HCT116 (cell line): ENCODE data around the gene BBIP1. TPM values are rescaled to one million over a fixed set of nuclear protein-coding genes. Genes with fewer than 3 reads are reported as not detected.
"Not testable (repeated sequence)": the region's sequence is repeated elsewhere in the genome, so short reads cannot be mapped to it uniquely, and the experiment has no call there.

Experiments
- ATAC-seq: fragments of 200-7000 bp; cut with Tn5 transposase; 2 replicates; pipeline ENCODE4 v1.9.1; 2020; ENCODE audit warnings: mild to moderate bottlenecking, moderate library complexity
- BruUV-seq: library from RNA; stranded (reverse); fragments of 400-500 nt; replicated peaks from 2 replicates; lab custom pipeline; 2021; lab: Mats Ljungman, UMichigan
- CTCF ChIA-PET: fragments of 300-600 bp; sonication (Branson Sonifier 250); formaldehyde crosslinking; loops from one replicate; lab custom pipeline; 2021; ENCODE audit warnings: antibody characterized with exemption; lab: Charles Lee
- POLR2A ChIA-PET: fragments of 300-600, 350-600 bp; sonication (Branson Sonifier 250); formaldehyde crosslinking; loops from one replicate; lab custom pipeline; 2021; ENCODE audit warnings: antibody characterized with exemption; lab: Charles Lee
- RAD21 ChIA-PET, 2 experiments: fragments of 300-600 bp; sonication (Branson Sonifier 250); formaldehyde crosslinking; loops; one replicate each; lab custom pipeline; 2023; ENCODE audit warnings: low total read pairs in 2 of 2; ENCODE audit not compliant: uncharacterized antibody in 2 of 2, unreplicated experiment in 2 of 2, low non-redundant PET in 1 of 2; lab: Charles Lee
- DNase-seq: peaks from one replicate; pipeline ENCODE4 v3.0.0-alpha.2; 2010; ENCODE audit warnings: low read depth, low spot score
- H2AFZ ChIP-seq: fragments of 200-600 bp; shearing (Covaris generic), sonication (generic); 2 replicates; pipeline ENCODE4 v1.6.1; 2017; ENCODE audit warnings: low read depth, mixed run types, mixed read lengths, antibody characterized with exemption, low read length; ENCODE audit not compliant: poor library complexity, severe bottlenecking
- H3K27ac ChIP-seq: 2 replicates; pipeline ENCODE4 v1.5.1; 2012; ENCODE audit warnings: low read depth, low read length
- H3K27me3 ChIP-seq: fragments of 200-600 bp; sonication (generic); 2 replicates; pipeline ENCODE4 v1.6.1; 2016; ENCODE audit warnings: mixed run types, low read length, mixed read lengths; ENCODE audit not compliant: insufficient read depth
- H3K36me3 ChIP-seq, 2 experiments: fragments of 200-500 bp in 1 of 2; fragments of 200-600 bp in 1 of 2; sonication (Bioruptor generic) in 1 of 2; sonication (generic) in 1 of 2; 2 replicates each; pipeline versions ENCODE4 v1.5.1 to v1.6.1; 2014 to 2016; ENCODE audit warnings: low read length in 2 of 2, inconsistent platforms in 1 of 2, mixed read lengths in 1 of 2, mixed run types in 1 of 2; ENCODE audit not compliant: insufficient read depth in 2 of 2, control insufficient read depth in 1 of 2
- H3K4me1 ChIP-seq, 2 experiments: fragments of 200-600 bp in 1 of 2; sonication (generic) in 1 of 2; 2 replicates each; pipeline versions ENCODE4 v1.5.1 to v1.6.1; 2012 to 2017; ENCODE audit warnings: low read length in 2 of 2, inconsistent platforms in 1 of 2, mild to moderate bottlenecking in 1 of 2, mixed read lengths in 1 of 2, mixed run types in 1 of 2, moderate library complexity in 1 of 2; ENCODE audit not compliant: insufficient read depth in 2 of 2, control insufficient read depth in 1 of 2
- H3K4me2 ChIP-seq: fragments of 200-600 bp; sonication (generic); 2 replicates; pipeline ENCODE4 v1.6.1; 2017; ENCODE audit warnings: mixed run types, low read length, mixed read lengths
- H3K4me3 ChIP-seq, 2 experiments: fragments of 200-600 bp in 1 of 2; sonication (generic) in 1 of 2; replicated peaks in 1 of 2; 2 replicates each; pipeline ENCODE4 v1.5.1; 2011 to 2016; ENCODE audit warnings: low read length in 2 of 2, control low read depth in 1 of 2, low read depth in 1 of 2, mild to moderate bottlenecking in 1 of 2, mixed read lengths in 1 of 2, mixed run types in 1 of 2
- H3K79me2 ChIP-seq: fragments of 200-600 bp; sonication (generic); 2 replicates; pipeline ENCODE4 v1.6.1; 2017; ENCODE audit warnings: mild to moderate bottlenecking, mixed run types, low read length, moderate library complexity, mixed read lengths; ENCODE audit not compliant: insufficient read depth
- H3K9ac ChIP-seq: fragments of 200-600 bp; sonication (generic); 2 replicates; pipeline ENCODE4 v1.6.1; 2016; ENCODE audit warnings: low read length, mixed read lengths
- H3K9me2 ChIP-seq: fragments of 200-600 bp; sonication (generic), shearing (Covaris generic); 2 replicates; pipeline ENCODE4 v1.6.1; 2017; ENCODE audit warnings: mixed run types, mild to moderate bottlenecking, moderate library complexity; ENCODE audit not compliant: insufficient read depth
- H3K9me3 ChIP-seq, 2 experiments: fragments of 200-500 bp in 1 of 2; fragments of 200-600 bp in 1 of 2; sonication (Bioruptor generic) in 1 of 2; sonication (generic) in 1 of 2; 2 replicates each; pipeline ENCODE4 v1.6.1; 2014 to 2017; ENCODE audit warnings: low read length in 2 of 2, mixed read lengths in 2 of 2, inconsistent platforms in 1 of 2, low read depth in 1 of 2, mild to moderate bottlenecking in 1 of 2, mixed run types in 1 of 2, moderate library complexity in 1 of 2; ENCODE audit not compliant: control insufficient read depth in 1 of 2, insufficient read depth in 1 of 2
- H4K20me1 ChIP-seq: fragments of 200-600 bp; sonication (generic), shearing (Covaris generic); 2 replicates; pipeline ENCODE4 v1.6.1; 2017; ENCODE audit warnings: mixed run types, mild to moderate bottlenecking, moderate library complexity; ENCODE audit not compliant: insufficient read depth
- CBX3 ChIP-seq: IDR thresholded peaks from 2 replicates; pipeline ENCODE4 v1.6.1; 2012; ENCODE audit warnings: low read depth
- ELF1 ChIP-seq: IDR thresholded peaks from 2 replicates; pipeline ENCODE4 v1.6.1; 2012; ENCODE audit warnings: low read depth, borderline replicate concordance
- FOSL1 ChIP-seq: IDR thresholded peaks from 2 replicates; pipeline ENCODE4 v1.6.1; 2012; ENCODE audit warnings: low read depth
- MAX ChIP-seq: IDR thresholded peaks from 2 replicates; pipeline ENCODE4 v1.6.1; 2012
- SP1 ChIP-seq: IDR thresholded peaks from 2 replicates; pipeline ENCODE4 v1.6.1; 2012; ENCODE audit warnings: low read depth
- intact Hi-C: fragments of 100-400 bp; cut with micrococcal nuclease; formaldehyde crosslinking; loops from 2 replicates; pipeline ENCODE4 v1.10.0; 2022
- total RNA-seq: library from RNA; stranded (reverse); gene quantifications from one replicate; pipeline ENCODE4 v1.2.1, GENCODE V29; 2021; ENCODE audit not compliant: unreplicated experiment

The BBIP1 gene
- total RNA-seq, 1 experiment from 2014 or later = 38.9 TPM

DNA sequence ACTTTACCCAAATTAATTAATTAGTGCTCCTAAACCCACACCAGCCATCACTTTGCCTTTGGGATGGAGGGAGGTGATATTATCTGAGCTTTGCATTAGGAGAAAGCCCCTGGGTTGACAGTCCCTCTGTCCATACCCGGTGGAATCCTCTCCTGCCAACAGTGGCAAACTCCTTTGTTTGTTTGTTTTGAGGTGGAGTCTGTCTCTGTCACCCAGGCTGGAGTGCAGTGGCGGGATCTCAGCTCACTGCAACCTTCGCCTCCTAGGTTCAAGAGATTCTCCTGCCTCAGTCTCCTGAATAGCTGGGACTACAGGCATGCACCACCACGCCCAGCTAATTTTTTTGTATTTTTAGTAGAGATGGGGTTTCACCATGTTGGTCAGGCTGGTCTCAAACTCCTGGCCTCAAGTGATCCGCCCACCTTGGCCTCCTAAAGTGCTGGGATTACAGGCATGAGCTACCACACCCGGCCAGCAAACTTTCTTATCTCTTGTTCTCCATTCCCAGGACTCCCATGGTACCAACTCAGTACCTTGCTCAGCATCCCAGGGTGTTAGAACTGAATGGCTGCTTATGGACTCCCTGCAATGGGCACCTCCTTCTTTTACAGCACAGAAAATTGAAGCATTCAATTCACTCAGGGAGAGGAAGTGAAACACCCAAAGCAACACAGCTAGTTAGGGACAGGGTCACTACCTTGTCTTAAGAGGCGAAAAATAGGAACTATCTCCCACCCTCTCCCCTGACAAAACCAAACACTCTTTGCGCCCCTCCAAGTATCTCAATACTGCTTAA is 51.8 kb downstream of the BBIP1 start:
- H3K79me2 ChIP-seq, H3K27me3 ChIP-seq, DNase-seq, H3K9me3 ChIP-seq, H3K4me2 ChIP-seq, H3K36me3 ChIP-seq, H4K20me1 ChIP-seq, H3K27ac ChIP-seq, ATAC-seq, CTCF ChIA-PET, BruUV-seq, H3K9me2 ChIP-seq, H3K4me3 ChIP-seq, POLR2A ChIA-PET, H3K9ac ChIP-seq, intact Hi-C loops: not testable (repeated sequence)
- peaks cover 16 to 28% of the 10 kb centered on the region in 2 experiments for H3K4me1 ChIP-seq
- peak overlapping the region; percentile 59 for H2AFZ ChIP-seq
- RAD21 ChIA-PET = interaction anchor here in 1 of 2 experiments (0.6 kb wide), 1 partner anchor 44 kb away, joined by 4 read pairs; no protein-coding TSS in a partner anchor

- H3K4me1 ChIP-seq = peaks cover 11 to 22% of the 10 kb centered on the region in 2 experiments
Observed at GRCh38 chr10:110865809-110866482, 53.0 kb downstream of the BBIP1 start.

More at GRCh38 chr10:110865809-110866482, 53.0 kb downstream of the BBIP1 start:
- Histone ChIP-seq H3K9me3 (no peaks in the 10 kb centered on the region), H3K27ac (no peak overlapping the region), H3K4me2 (peak overlapping the region; percentile 63), H3K36me3 (no peaks in the 10 kb centered on the region), H3K79me2 (no peaks in the 10 kb centered on the region), H3K9ac (peak overlapping the region; percentile 20; the same call in 1 of the 2 replicates), H3K9me2 (no peaks in the 10 kb centered on the region), H3K4me3 (peak overlapping the region in 1 of 2 experiments; percentile 16; a peak in 2 of 4 replicates), H4K20me1 (no peaks in the 10 kb centered on the region), H3K27me3 (no peaks in the 10 kb centered on the region), H2AFZ (peak overlapping the region; percentile 59)
- DNase-seq = no peak
- no TSS peak for BruUV-seq
- TF ChIP-seq FOSL1 = peak; percentile 39
- TF ChIP-seq ELF1 = no peak
- no peak for TF ChIP-seq MAX
- no peak for TF ChIP-seq CBX3
- no peak; the same call in 1 of the 2 replicates for TF ChIP-seq SP1
- CTCF ChIA-PET = no interaction called here
- RAD21 ChIA-PET = no interaction called here
- POLR2A ChIA-PET = no interaction called here
- peak; percentile 68 for ATAC-seq
- intact Hi-C loops = no loop called here
